ENCODE results near the gene CYP4F22. TPM values are rescaled to one million over a fixed set of nuclear protein-coding genes. Genes with fewer than 3 reads are reported as not detected.

The CYP4F22 gene
- polyA plus RNA-seq, 6 donors from 2014 or later: not detected

- H3K9me3 Mint-ChIP-seq: no peaks in the 10 kb centered on the region
- peaks cover 9 to 31% (median 25%) of the 10 kb centered on the region in 3 donors for H3K4me1 Mint-ChIP-seq
- H3K36me3 Mint-ChIP-seq: no peaks in the 10 kb centered on the region
- H3K27ac Mint-ChIP-seq: no peak overlapping the region
- peaks cover 24 to 50% (median 42%) of the 10 kb centered on the region in 3 donors for H3K27me3 Mint-ChIP-seq
- peak overlapping the region; percentile 64 to 88 (median 78) for H3K4me3 Mint-ChIP-seq
- ATAC-seq (ENCODE audit: low read depth in 2 of 2) (peak; percentile 22 to 24), DNase-seq (peak; percentile 36)
Measured at GRCh38 chr19:15551293-15552004, 43.1 kb downstream of the CYP4F22 start.

- peaks cover 14 to 24% (median 17%) of the 10 kb centered on the region in 3 donors for H3K27me3 Mint-ChIP-seq
- no peaks in the 10 kb centered on the region for H3K36me3 Mint-ChIP-seq
- no peak for DNase-seq
- H3K4me3 Mint-ChIP-seq: peak overlapping the region in 6 of 8 donors; percentile 26 to 88 (median 68)
- ATAC-seq (ENCODE audit: low read depth in 2 of 2): no peak
- peak overlapping the region in 2 of 6 donors; percentile 6 to 52 for H3K27ac Mint-ChIP-seq
- peaks cover 11 to 34% (median 30%) of the 10 kb centered on the region in 3 donors for H3K4me1 Mint-ChIP-seq
- H3K9me3 Mint-ChIP-seq: no peaks in the 10 kb centered on the region
Measured at GRCh38 chr19:15555021-15555420, 46.7 kb downstream of the CYP4F22 start.

- Mint-ChIP-seq H3K36me3 (no peaks in the 10 kb centered on the region), H3K4me1 (peaks cover 11 to 26% (median 20%) of the 10 kb centered on the region in 3 donors), H3K27ac (peak overlapping the region in 5 of 6 donors; percentile 46 to 94 (median 90))
Measured at GRCh38 chr19:15555759-15556633, 47.7 kb downstream of the CYP4F22 start.

GRCh38 chr19:15556634-15557181 is 48.4 kb downstream of the CYP4F22 start:
- Mint-ChIP-seq H3K36me3 (no peaks in the 10 kb centered on the region), H3K27me3 (peaks cover 12 to 21% (median 15%) of the 10 kb centered on the region in 3 donors), H3K4me1 (peaks cover 11 to 23% (median 18%) of the 10 kb centered on the region in 3 donors), H3K4me3 (peak overlapping the region in 7 of 8 donors; percentile 47 to 94 (median 88)), H3K9me3 (no peaks in the 10 kb centered on the region), H3K27ac (peak overlapping the region in 2 of 6 donors; percentile 89 to 94)
- ATAC-seq (ENCODE audit: low read depth in 2 of 2): no peak
- no peak for DNase-seq

More at GRCh38 chr19:15555759-15556633, 47.7 kb downstream of the CYP4F22 start:
- peaks cover 7 to 18% (median 12%) of the 10 kb centered on the region in 3 donors for H3K27me3 Mint-ChIP-seq
- DNase-seq (peak; percentile 88), ATAC-seq (ENCODE audit: low read depth in 2 of 2) (peak; percentile 87 to 88)
- H3K4me3 Mint-ChIP-seq: peak overlapping the region; percentile 47 to 94 (median 90)
- no peaks in the 10 kb centered on the region for H3K9me3 Mint-ChIP-seq

GRCh38 chr19:15557223-15557622 is 48.9 kb downstream of the CYP4F22 start:
- Mint-ChIP-seq H3K36me3 (no peaks in the 10 kb centered on the region), H3K9me3 (no peaks in the 10 kb centered on the region), H3K4me3 (peak overlapping the region in 1 of 8 donors; percentile 53), H3K4me1 (peaks cover 11 to 20% (median 18%) of the 10 kb centered on the region in 3 donors), H3K27ac (no peak overlapping the region), H3K27me3 (peaks cover 13 to 23% (median 18%) of the 10 kb centered on the region in 3 donors)
- DNase-seq (no peak), ATAC-seq (ENCODE audit: low read depth in 2 of 2) (no peak)

- H3K9me3 Mint-ChIP-seq: no peaks in the 10 kb centered on the region
- no peaks in the 10 kb centered on the region for H3K36me3 Mint-ChIP-seq
- H3K27ac Mint-ChIP-seq: no peak overlapping the region
- DNase-seq: no peak
- H3K4me3 Mint-ChIP-seq: no peak overlapping the region
- ATAC-seq (ENCODE audit: low read depth in 2 of 2): no peak
- peaks cover 0 to 2% (median under 1%) of the 10 kb centered on the region in 3 donors for H3K4me1 Mint-ChIP-seq
- peaks cover 34 to 63% (median 46%) of the 10 kb centered on the region in 3 donors for H3K27me3 Mint-ChIP-seq
Measured at GRCh38 chr19:15562145-15562544, 53.8 kb downstream of the CYP4F22 start.

- peaks cover 34 to 64% (median 49%) of the 10 kb centered on the region in 3 donors for H3K27me3 Mint-ChIP-seq
- H3K4me3 Mint-ChIP-seq: no peak overlapping the region
- DNase-seq: no peak
- ATAC-seq (ENCODE audit: low read depth in 2 of 2): no peak
- no peaks in the 10 kb centered on the region for H3K36me3 Mint-ChIP-seq
- H3K9me3 Mint-ChIP-seq: no peaks in the 10 kb centered on the region
- H3K27ac Mint-ChIP-seq: peak overlapping the region in 1 of 6 donors; percentile 54
- H3K4me1 Mint-ChIP-seq: peaks cover 0 to 2% (median 0%) of the 10 kb centered on the region in 3 donors
Measured at GRCh38 chr19:15562861-15563260, 54.5 kb downstream of the CYP4F22 start.

- Mint-ChIP-seq H3K4me1 (peaks cover 0 to 2% (median 0%) of the 10 kb centered on the region in 3 donors), H3K4me3 (no peak overlapping the region)
Measured at GRCh38 chr19:15563325-15563794, 55.0 kb downstream of the CYP4F22 start.

GRCh38 chr19:15563931-15564330 is 55.6 kb downstream of the CYP4F22 start:
- H3K4me3 Mint-ChIP-seq: no peak overlapping the region
- H3K27me3 Mint-ChIP-seq: peaks cover 39 to 65% (median 50%) of the 10 kb centered on the region in 3 donors
- DNase-seq (no peak), ATAC-seq (ENCODE audit: low read depth in 2 of 2) (no peak)
- H3K36me3 Mint-ChIP-seq: no peaks in the 10 kb centered on the region
- peaks cover 0 to 2% (median 0%) of the 10 kb centered on the region in 3 donors for H3K4me1 Mint-ChIP-seq
- peak overlapping the region in 1 of 6 donors; percentile 66 for H3K27ac Mint-ChIP-seq
- no peaks in the 10 kb centered on the region for H3K9me3 Mint-ChIP-seq

More at GRCh38 chr19:15563325-15563794, 55.0 kb downstream of the CYP4F22 start:
- DNase-seq: no peak
- peaks cover 38 to 64% (median 49%) of the 10 kb centered on the region in 3 donors for H3K27me3 Mint-ChIP-seq
- no peaks in the 10 kb centered on the region for H3K36me3 Mint-ChIP-seq
- ATAC-seq (ENCODE audit: low read depth in 2 of 2): no peak
- H3K27ac Mint-ChIP-seq: no peak overlapping the region
- no peaks in the 10 kb centered on the region for H3K9me3 Mint-ChIP-seq

GRCh38 chr19:15564534-15565168 is 56.3 kb downstream of the CYP4F22 start:
- peaks cover 0 to 2% (median 0%) of the 10 kb centered on the region in 3 donors for H3K4me1 Mint-ChIP-seq
- no peak for DNase-seq
- no peaks in the 10 kb centered on the region for H3K9me3 Mint-ChIP-seq
- no peak for ATAC-seq (ENCODE audit: low read depth in 2 of 2)
- peak overlapping the region in 1 of 6 donors; percentile 58 for H3K27ac Mint-ChIP-seq
- H3K27me3 Mint-ChIP-seq: peaks cover 44 to 69% (median 57%) of the 10 kb centered on the region in 3 donors
- no peaks in the 10 kb centered on the region for H3K36me3 Mint-ChIP-seq
- peak overlapping the region in 1 of 8 donors; percentile 53 for H3K4me3 Mint-ChIP-seq

GRCh38 chr19:15570420-15570819 is 62.1 kb downstream of the CYP4F22 start:
- DNase-seq: no peak
- H3K27me3 Mint-ChIP-seq: peaks cover 49 to 54% (median 50%) of the 10 kb centered on the region in 3 donors
- ATAC-seq (ENCODE audit: low read depth in 2 of 2): no peak
- H3K4me3 Mint-ChIP-seq: no peak overlapping the region
- no peaks in the 10 kb centered on the region for H3K9me3 Mint-ChIP-seq
- no peak overlapping the region for H3K27ac Mint-ChIP-seq
- H3K4me1 Mint-ChIP-seq: peaks cover 0 to 2% (median 0%) of the 10 kb centered on the region in 3 donors
- H3K36me3 Mint-ChIP-seq: no peaks in the 10 kb centered on the region

- Mint-ChIP-seq H3K4me1 (no peaks in the 10 kb centered on the region), H3K36me3 (no peaks in the 10 kb centered on the region), H3K27ac (no peak overlapping the region), H3K4me3 (no peak overlapping the region), H3K9me3 (no peaks in the 10 kb centered on the region), H3K27me3 (peaks cover 32 to 40% (median 34%) of the 10 kb centered on the region in 3 donors)
- DNase-seq: no peak
- no peak for ATAC-seq (ENCODE audit: low read depth in 2 of 2)
Measured at GRCh38 chr19:15575406-15575805, 67.1 kb downstream of the CYP4F22 start.

Data from naive B cell (primary cell).